ENCODE data around the gene IL17RE.
A peak's percentile ranks its signal among the peaks of the same experiment; 100 is the strongest.

The IL17RE gene

DNA sequence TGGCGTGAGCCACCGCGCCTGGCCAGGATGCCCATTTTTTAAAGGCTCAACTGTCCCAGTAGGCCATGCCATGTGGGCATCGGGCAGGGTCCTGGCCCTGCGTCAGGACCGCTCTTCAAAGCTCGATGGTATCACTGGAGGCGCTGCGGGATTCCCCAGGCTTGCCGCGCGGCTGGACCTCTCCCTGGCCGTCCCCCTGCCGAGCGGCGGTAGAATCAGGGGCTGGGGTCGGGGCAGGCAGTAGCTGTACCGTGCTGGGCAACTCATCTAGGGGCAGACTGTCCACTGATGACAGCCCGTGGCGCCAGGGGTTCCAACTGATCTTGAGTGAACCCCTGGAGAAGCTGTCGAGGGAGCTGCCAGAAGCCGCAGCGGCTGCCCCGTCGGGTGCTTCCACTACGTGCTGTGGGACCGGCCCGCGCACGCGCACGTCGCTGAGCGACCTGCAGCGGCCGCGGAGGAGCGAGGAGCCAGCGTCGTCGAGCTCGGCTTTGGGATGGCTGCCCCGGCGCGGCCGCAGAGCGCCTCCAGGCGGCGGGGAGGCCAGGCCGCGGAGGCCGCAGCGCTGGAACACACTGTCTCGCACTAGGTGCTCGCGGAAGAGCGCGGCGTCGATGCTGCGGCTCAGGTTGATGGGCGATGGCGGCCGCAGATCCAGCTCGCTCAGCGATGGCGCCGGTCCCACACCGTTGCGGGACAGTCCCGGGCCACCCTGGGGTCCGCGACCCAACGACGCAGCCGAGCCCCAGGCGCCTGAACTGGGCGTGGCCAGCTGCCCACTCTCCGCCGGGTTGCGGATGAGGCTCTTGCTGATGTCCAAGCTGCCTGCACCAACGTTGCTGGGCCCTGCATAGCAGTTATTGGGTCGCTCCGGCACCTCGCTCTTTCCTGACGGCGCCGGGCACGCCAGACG is 43.7 kb downstream of the IL17RE start (continued):
- 0 out of 2 replicates have a peak, but pooled peaks have one; percentile 10 for TF ChIP-seq ZBTB11 (tag by site-specific recombination; conservative IDR thresholded peaks at IDR 0.05; ENCODE audit: low read depth)
- TF ChIP-seq KLF7 (tag by site-specific recombination; IDR thresholded peaks at IDR 0.05; ENCODE audit: borderline replicate concordance) = peak; percentile 63; the same call in 1 of the 2 replicates
- TF ChIP-seq FEZF1 (tag by site-specific recombination; IDR thresholded peaks at IDR 0.05) = no peak
- no peak for TF ChIP-seq ZNF350 (tag by site-specific recombination; IDR thresholded peaks at IDR 0.05)
- TF ChIP-seq ZNF521 (tag by site-specific recombination; IDR thresholded peaks at IDR 0.05) = no peak
- TF ChIP-seq ZNF654 (tag by site-specific recombination; IDR thresholded peaks at IDR 0.05; ENCODE audit: low read depth) = no peak
- peak; percentile 69 for TF ChIP-seq GLIS2 (tag by site-specific recombination; IDR thresholded peaks at IDR 0.05)
- TF ChIP-seq ZNF148 (tag by site-specific recombination; IDR thresholded peaks at IDR 0.05; ENCODE audit: borderline replicate concordance) = no peak
- no peak for TF ChIP-seq REPIN1 (tag by site-specific recombination; IDR thresholded peaks at IDR 0.05; ENCODE audit: low read depth)
- TF ChIP-seq ZNF398 (tag by site-specific recombination; IDR thresholded peaks at IDR 0.05) = peak; percentile 35; the same call in 1 of the 2 replicates
- no peak for TF ChIP-seq ZNF366 (tag by site-specific recombination; conservative IDR thresholded peaks at IDR 0.05)
- TF ChIP-seq, protein P1, sequence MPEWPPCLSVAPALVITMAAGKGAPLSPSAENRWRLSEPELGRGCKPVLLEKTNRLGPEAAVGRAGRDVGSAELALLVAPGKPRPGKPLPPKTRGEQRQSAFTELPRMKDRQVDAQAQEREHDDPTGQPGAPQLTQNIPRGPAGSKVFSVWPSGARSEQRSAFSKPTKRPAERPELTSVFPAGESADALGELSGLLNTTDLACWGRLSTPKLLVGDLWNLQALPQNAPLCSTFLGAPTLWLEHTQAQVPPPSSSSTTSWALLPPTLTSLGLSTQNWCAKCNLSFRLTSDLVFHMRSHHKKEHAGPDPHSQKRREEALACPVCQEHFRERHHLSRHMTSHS (tag by site-specific recombination; IDR thresholded peaks at IDR 0.05) = no peak
- TF ChIP-seq ZNF544 (tag by site-specific recombination; IDR thresholded peaks at IDR 0.05) = no peak
- TF ChIP-seq ZBTB20 (tag by site-specific recombination; IDR thresholded peaks at IDR 0.05) = peak; percentile 75
- no peak for TF ChIP-seq ZNF16 (tag by site-specific recombination; IDR thresholded peaks at IDR 0.05; ENCODE audit: low read depth)
- no peak for TF ChIP-seq MZF1 (tag by site-specific recombination; IDR thresholded peaks at IDR 0.05; ENCODE audit: borderline replicate concordance)
- TF ChIP-seq SETDB1 (IDR thresholded peaks at IDR 0.05; ENCODE audit: insufficient read length, low read length) = no peak
- TF ChIP-seq ZNF596 (tag by site-specific recombination; IDR thresholded peaks at IDR 0.05) = peak; percentile 67
- no peak for TF ChIP-seq ZNF174 (tag by site-specific recombination; IDR thresholded peaks at IDR 0.05)
- no peak for TF ChIP-seq SALL2 (tag by site-specific recombination; IDR thresholded peaks at IDR 0.05; ENCODE audit: borderline replicate concordance)
- TF ChIP-seq OVOL3 (tag by site-specific recombination; IDR thresholded peaks at IDR 0.05) = no peak
- TF ChIP-seq ZBTB8A (tag by site-specific recombination; IDR thresholded peaks at IDR 0.05) = peak; percentile 29; the same call in 1 of the 2 replicates
- TF ChIP-seq, protein P2, sequence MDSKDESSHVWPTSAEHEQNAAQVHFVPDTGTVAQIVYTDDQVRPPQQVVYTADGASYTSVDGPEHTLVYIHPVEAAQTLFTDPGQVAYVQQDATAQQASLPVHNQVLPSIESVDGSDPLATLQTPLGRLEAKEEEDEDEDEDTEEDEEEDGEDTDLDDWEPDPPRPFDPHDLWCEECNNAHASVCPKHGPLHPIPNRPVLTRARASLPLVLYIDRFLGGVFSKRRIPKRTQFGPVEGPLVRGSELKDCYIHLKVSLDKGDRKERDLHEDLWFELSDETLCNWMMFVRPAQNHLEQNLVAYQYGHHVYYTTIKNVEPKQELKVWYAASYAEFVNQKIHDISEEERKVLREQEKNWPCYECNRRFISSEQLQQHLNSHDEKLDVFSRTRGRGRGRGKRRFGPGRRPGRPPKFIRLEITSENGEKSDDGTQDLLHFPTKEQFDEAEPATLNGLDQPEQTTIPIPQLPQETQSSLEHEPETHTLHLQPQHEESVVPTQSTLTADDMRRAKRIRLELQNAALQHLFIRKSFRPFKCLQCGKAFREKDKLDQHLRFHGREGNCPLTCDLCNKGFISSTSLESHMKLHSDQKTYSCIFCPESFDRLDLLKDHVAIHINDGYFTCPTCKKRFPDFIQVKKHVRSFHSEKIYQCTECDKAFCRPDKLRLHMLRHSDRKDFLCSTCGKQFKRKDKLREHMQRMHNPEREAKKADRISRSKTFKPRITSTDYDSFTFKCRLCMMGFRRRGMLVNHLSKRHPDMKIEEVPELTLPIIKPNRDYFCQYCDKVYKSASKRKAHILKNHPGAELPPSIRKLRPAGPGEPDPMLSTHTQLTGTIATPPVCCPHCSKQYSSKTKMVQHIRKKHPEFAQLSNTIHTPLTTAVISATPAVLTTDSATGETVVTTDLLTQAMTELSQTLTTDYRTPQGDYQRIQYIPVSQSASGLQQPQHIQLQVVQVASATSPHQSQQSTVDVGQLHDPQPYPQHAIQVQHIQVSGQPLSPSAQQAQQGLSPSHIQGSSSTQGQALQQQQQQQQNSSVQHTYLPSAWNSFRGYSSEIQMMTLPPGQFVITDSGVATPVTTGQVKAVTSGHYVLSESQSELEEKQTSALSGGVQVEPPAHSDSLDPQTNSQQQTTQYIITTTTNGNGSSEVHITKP (tag by site-specific recombination; IDR thresholded peaks at IDR 0.05) = peak; percentile 81
- no peak for TF ChIP-seq SP2 (tag by site-specific recombination; IDR thresholded peaks at IDR 0.05)
- no peak for TF ChIP-seq ZNF114 (tag by site-specific recombination; IDR thresholded peaks at IDR 0.05)
